ENCODE results near the gene TMEM119.

TMEM119 gene

GRCh38 chr12:108605690-108606406 lies 8.0 kb upstream of the TMEM119 start:
- FAIRE-seq: no peak
- TF ChIP-seq POLR2A (IDR thresholded peaks at IDR 0.05; ENCODE audit: low read depth, low read length): no peak
- DNase-seq (ENCODE audit: insufficient read length, low spot score): no peak

GRCh38 chr12:108605000-108605689 lies 7.3 kb upstream of the TMEM119 start:
- no peak for TF ChIP-seq POLR2A (IDR thresholded peaks at IDR 0.05; ENCODE audit: low read depth, low read length)
- DNase-seq (ENCODE audit: insufficient read length, low spot score): no peak
- FAIRE-seq: no peak

GRCh38 chr12:108604208-108604941 lies 6.5 kb upstream of the TMEM119 start:
- DNase-seq (ENCODE audit: insufficient read length, low spot score) (no peak), FAIRE-seq (no peak)
- no peak for TF ChIP-seq POLR2A (IDR thresholded peaks at IDR 0.05; ENCODE audit: low read depth, low read length)

GRCh38 chr12:108603743-108604142 lies 5.9 kb upstream of the TMEM119 start:
- no peak for TF ChIP-seq POLR2A (IDR thresholded peaks at IDR 0.05; ENCODE audit: low read depth, low read length)
- FAIRE-seq (no peak), DNase-seq (ENCODE audit: insufficient read length, low spot score) (no peak)

- DNase-seq (ENCODE audit: insufficient read length, low spot score) (no peak), FAIRE-seq (no peak)
- TF ChIP-seq POLR2A (IDR thresholded peaks at IDR 0.05; ENCODE audit: low read depth, low read length): no peak
Observed at GRCh38 chr12:108602976-108603704, 5.3 kb upstream of the TMEM119 start.

- FAIRE-seq: no peak
- no peak for DNase-seq (ENCODE audit: insufficient read length, low spot score)
- no peak for TF ChIP-seq POLR2A (IDR thresholded peaks at IDR 0.05; ENCODE audit: low read depth, low read length)
Observed at GRCh38 chr12:108602209-108602705, 4.4 kb upstream of the TMEM119 start.

- FAIRE-seq (no peak), DNase-seq (ENCODE audit: insufficient read length, low spot score) (no peak)
- TF ChIP-seq POLR2A (IDR thresholded peaks at IDR 0.05; ENCODE audit: low read depth, low read length): no peak
Observed at GRCh38 chr12:108600702-108601007, 2.8 kb upstream of the TMEM119 start.

- DNase-seq (ENCODE audit: insufficient read length, low spot score): no peak
- TF ChIP-seq POLR2A (IDR thresholded peaks at IDR 0.05; ENCODE audit: low read depth, low read length): no peak
- FAIRE-seq: no peak
Observed at GRCh38 chr12:108599948-108600701, 2.2 kb upstream of the TMEM119 start.

- FAIRE-seq: no peak
Observed at GRCh38 chr12:108599541-108599940, 1.7 kb upstream of the TMEM119 start.

GRCh38 chr12:108598553-108599250 lies 818 bp upstream of the TMEM119 start:
- no peak for TF ChIP-seq POLR2A (IDR thresholded peaks at IDR 0.05; ENCODE audit: low read depth, low read length)
- no peak for DNase-seq (ENCODE audit: insufficient read length, low spot score)

More at GRCh38 chr12:108599541-108599940, 1.7 kb upstream of the TMEM119 start:
- no peak for TF ChIP-seq POLR2A (IDR thresholded peaks at IDR 0.05; ENCODE audit: low read depth, low read length)
- no peak for DNase-seq (ENCODE audit: insufficient read length, low spot score)

GRCh38 chr12:108596854-108597558 lies 878 bp downstream of the TMEM119 start:
- FAIRE-seq (no peak), DNase-seq (ENCODE audit: insufficient read length, low spot score) (no peak)
- no peak for TF ChIP-seq POLR2A (IDR thresholded peaks at IDR 0.05; ENCODE audit: low read depth, low read length)

More at GRCh38 chr12:108598553-108599250, 818 bp upstream of the TMEM119 start:
- no peak for FAIRE-seq
